Activated B cell treated with CpG ODN at 0.5 μM for 24 hours (primary cell): Measurements from ENCODE around the gene SIX5. TPM values are rescaled to one million over a fixed set of nuclear protein-coding genes. Genes with fewer than 3 reads are reported as not detected.

Experiments
- ATAC-seq: fragments of 200-7000 bp; cut with Tn5 transposase; one replicate; pipeline ENCODE4 v1.10.0; 2021; ENCODE audit warnings: low read depth, mild to moderate bottlenecking, moderate library complexity
- CTCF ChIA-PET: fragments of 350-600 bp; sonication (Branson Sonifier 250); formaldehyde crosslinking; loops from one replicate; lab custom pipeline; 2021; ENCODE audit warnings: antibody characterized with exemption; lab: Charles Lee
- POLR2A ChIA-PET: fragments of 350-600 bp; sonication (Branson Sonifier 250); formaldehyde crosslinking; loops from one replicate; lab custom pipeline; 2021; ENCODE audit warnings: antibody characterized with exemption; lab: Charles Lee
- DNase-seq: peaks from one replicate; pipeline ENCODE4 v3.0.0; 2022
- H3K27ac Mint-ChIP-seq: one replicate; pipeline ENCODE4 v1.8.0; 2020; ENCODE audit warnings: mixed read lengths
- H3K27me3 Mint-ChIP-seq: one replicate; pipeline ENCODE4 v1.8.0; 2021; ENCODE audit warnings: mixed read lengths
- H3K36me3 Mint-ChIP-seq: one replicate; pipeline ENCODE4 v1.8.0; 2021; ENCODE audit warnings: low read depth, mixed read lengths
- H3K4me1 Mint-ChIP-seq: one replicate; pipeline ENCODE4 v1.8.0; 2021; ENCODE audit warnings: mixed read lengths
- H3K4me3 Mint-ChIP-seq: one replicate; pipeline ENCODE4 v1.8.0; 2020; ENCODE audit warnings: mild to moderate bottlenecking, mixed read lengths
- H3K9me3 Mint-ChIP-seq: one replicate; pipeline ENCODE4 v1.8.0; 2020; ENCODE audit warnings: mixed read lengths
- CTCF ChIP-seq: fragments of 200-600 bp; IDR thresholded peaks from one replicate; pipeline ENCODE4 v1.8.0; 2022; ENCODE audit warnings: antibody characterized with exemption, mild to moderate bottlenecking
- intact Hi-C: fragments of 100-400 bp; cut with micrococcal nuclease; formaldehyde crosslinking; loops from one replicate; pipeline ENCODE4 v1.15.1; 2024
- total RNA-seq: library from RNA; stranded (reverse); gene quantifications from 2 replicates; pipeline ENCODE4 v1.2.3, GENCODE V29; 2022

SIX5 gene
- 1.2 and 1.9 TPM in 2 replicates for total RNA-seq

DNA sequence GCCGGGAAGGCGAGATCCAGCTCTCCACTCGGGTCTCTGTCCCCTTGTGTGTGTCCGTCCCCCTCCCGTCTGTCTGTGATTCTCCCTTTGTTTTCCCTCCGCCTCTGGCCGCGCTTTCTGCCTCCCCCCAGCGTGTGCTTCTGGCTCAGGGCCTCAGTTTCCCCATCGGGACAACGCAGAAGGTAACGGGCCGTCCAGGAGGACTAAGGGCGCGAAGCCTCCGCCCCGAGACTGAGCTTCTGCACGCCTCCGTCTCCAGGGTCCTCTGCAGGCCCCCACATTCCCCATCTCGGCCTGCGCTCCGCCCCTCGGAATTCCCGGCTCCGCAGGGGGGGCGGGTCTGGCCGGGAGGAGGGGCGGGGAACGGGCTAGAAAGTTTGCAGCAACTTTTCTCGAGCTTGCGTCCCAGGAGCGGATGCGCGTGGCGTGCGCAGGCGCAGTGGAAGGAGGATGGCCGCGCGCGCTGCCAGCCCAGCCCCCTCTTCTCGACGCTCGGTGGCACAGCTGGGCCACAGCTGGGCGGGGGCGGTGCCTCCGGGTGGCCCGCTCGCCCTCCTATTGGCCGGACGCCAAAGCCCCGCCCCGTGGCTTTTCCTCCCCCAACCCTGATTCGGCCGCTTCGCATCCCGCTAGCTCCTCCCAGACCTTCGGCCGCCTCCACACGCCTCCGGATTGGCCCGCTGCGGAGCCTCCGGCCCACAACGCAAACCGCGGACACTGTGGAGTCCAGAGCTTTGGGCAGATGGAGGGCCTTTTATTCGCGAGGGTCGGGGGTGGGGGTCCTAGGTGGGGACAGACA, at the start of gene SIX5:
Gene SIX5 (minus strand): TSS at position 269 of the 799 bp plus-strand sequence. CDS start 408 bp downstream, outside the sequence.
- CTCF ChIA-PET: interaction anchor here (0.6 to 7.1 kb wide), 18 partner anchors 10 to 856 kb away, joined by 3 to 172 read pairs (median 4); partner anchors contain the start of genes FBXO46, PTGIR and QPCTL
- Mint-ChIP-seq H3K9me3 (no peaks in the 10 kb centered on the region), H3K4me3 (peak within 1 kb of the TSS; percentile 89), H3K4me1 (peaks cover 19% of the 10 kb centered on the region), H3K27ac (peak within 1 kb of the TSS; percentile 88), H3K36me3 (no peaks in the 10 kb centered on the region), H3K27me3 (peaks cover 3% of the 10 kb centered on the region)
- intact Hi-C loops: loop anchor here (1.0 to 2.0 kb wide), 4 partner anchors 52 to 248 kb away; partner anchors contain the start of gene SYMPK
- ATAC-seq (peak; percentile 72), DNase-seq (peak; percentile 95)
- TF ChIP-seq CTCF: no peak
- POLR2A ChIA-PET: interaction anchor here (0.6 to 3.4 kb wide), 30 partner anchors 9 to 1344 kb away, joined by 3 to 46 read pairs (median 6); partner anchors contain the start of genes CCDC61, DMPK, DMWD and FBXO46

GRCh38 chr19:45817725-45818301, 48.8 kb upstream of the SIX5 start:
- Mint-ChIP-seq H3K9me3 (no peaks in the 10 kb centered on the region), H3K4me3 (no peak overlapping the region), H3K27me3 (no peaks in the 10 kb centered on the region), H3K4me1 (peaks cover 9% of the 10 kb centered on the region), H3K36me3 (peaks cover 33% of the 10 kb centered on the region), H3K27ac (no peak overlapping the region)
- no peak for DNase-seq
- no peak for ATAC-seq
- intact Hi-C loops: loop anchor here (1.0 to 5.0 kb wide), 7 partner anchors 44 to 449 kb away; no protein-coding TSS in a partner anchor
- POLR2A ChIA-PET: interaction anchor here (1.9 kb wide), 1 partner anchor 68 kb away, joined by 7 read pairs; the partner anchor contains the start of gene IRF2BP1
- no peak for TF ChIP-seq CTCF
- CTCF ChIA-PET: interaction anchor here (1.2 to 2.2 kb wide), 4 partner anchors 18 to 67 kb away, joined by 3 to 9 read pairs (median 4); no protein-coding TSS in a partner anchor

DNA sequence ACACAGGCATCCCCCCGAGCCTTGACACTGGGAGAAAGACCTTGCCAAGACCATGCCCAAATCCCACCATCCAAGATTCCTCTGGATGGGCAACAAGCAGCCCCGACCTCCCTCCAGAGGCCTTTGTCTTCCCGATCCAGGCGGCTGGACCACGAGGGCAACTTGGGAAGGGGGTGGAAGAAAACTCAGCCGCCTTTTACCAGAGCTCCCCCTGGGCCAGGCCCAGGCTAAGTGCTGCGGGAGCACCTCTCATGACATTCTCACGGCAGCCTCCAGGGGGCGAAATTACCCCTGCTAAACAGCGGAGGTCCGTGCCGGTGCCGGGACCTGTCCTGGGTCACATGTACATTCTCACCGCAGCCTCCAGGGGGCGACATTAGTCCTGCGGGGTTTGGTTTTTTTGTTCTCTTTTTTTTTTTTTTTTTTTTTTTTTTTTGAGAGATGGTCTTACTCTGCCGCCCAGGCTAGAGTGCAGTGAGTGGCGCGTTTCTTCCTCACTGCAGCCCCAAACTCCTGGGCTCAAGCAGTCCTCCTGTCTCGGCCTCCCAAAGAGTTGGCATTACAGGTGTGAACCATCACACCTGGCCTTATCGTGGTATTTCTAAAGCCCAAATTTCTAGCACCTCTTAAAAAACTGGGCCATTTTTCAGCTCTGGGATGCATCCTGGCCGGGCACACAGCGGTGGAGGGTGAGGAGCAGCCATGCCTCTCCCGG, 48.1 kb upstream of the SIX5 start:
- Mint-ChIP-seq H3K27ac (peak overlapping the region; percentile 68), H3K4me1 (peaks cover 9% of the 10 kb centered on the region), H3K4me3 (no peak overlapping the region), H3K27me3 (no peaks in the 10 kb centered on the region), H3K9me3 (no peaks in the 10 kb centered on the region), H3K36me3 (peaks cover 27% of the 10 kb centered on the region)
- TF ChIP-seq CTCF: peak; percentile 65
- ATAC-seq (peak; percentile 100), DNase-seq (peak; percentile 94)
- POLR2A ChIA-PET: interaction anchor here (0.5 to 1.9 kb wide), 6 partner anchors 30 to 815 kb away, joined by 3 to 7 read pairs (median 3); partner anchors contain the start of genes IRF2BP1 and MYPOP
- CTCF ChIA-PET: interaction anchor here (0.6 to 2.2 kb wide), 9 partner anchors 11 to 85 kb away, joined by 3 to 9 read pairs (median 4); partner anchors contain the start of gene MYPOP
- intact Hi-C loops: loop anchor here (1.0 to 5.0 kb wide), 7 partner anchors 45 to 450 kb away; no protein-coding TSS in a partner anchor

DNA sequence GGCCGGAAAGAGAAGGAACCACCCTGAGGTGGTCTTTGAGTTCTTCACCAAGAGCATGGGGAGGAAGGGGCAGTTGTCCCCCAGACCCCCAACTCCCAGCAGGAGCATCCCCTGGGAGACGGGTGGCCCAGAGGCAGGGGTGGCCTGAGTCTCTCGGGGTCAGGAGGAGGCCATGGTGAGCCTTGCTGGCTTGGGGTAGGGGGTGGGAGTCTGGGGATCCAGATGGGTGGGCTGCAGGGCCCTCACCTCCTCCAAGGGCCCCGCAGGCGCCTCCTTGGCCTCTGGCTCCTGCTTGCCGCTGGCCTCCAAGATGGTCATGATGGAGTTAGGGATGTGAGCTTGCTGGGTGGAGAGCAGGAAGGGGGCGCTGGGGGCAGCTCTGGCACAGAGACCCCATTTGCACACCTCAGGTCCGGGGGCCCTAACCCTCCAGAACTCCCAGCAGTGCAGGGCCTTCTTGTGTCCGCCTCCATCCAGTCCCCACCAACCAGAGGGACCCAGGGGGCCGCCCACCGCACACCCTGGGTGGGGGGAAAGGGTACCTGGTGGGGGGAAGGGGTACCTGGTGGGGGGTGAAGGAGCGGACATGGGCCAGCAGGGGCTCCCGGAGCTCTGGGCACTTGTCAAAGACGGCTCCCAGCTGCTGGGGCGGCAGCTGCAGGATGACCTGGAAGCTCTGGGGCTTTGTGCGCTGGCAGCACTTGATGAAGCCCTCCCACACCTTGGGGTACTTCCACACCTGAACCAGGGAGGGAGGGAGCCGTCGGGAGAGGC, 47.4 kb upstream of the SIX5 start:
- Mint-ChIP-seq H3K27ac (no peak overlapping the region), H3K36me3 (peaks cover 21% of the 10 kb centered on the region), H3K4me1 (peaks cover 9% of the 10 kb centered on the region), H3K4me3 (no peak overlapping the region), H3K9me3 (no peaks in the 10 kb centered on the region), H3K27me3 (no peaks in the 10 kb centered on the region)
- intact Hi-C loops: loop anchor here (1.0 to 5.0 kb wide), 7 partner anchors 46 to 451 kb away; no protein-coding TSS in a partner anchor
- DNase-seq: no peak
- no peak for TF ChIP-seq CTCF
- POLR2A ChIA-PET: interaction anchor here (0.6 to 1.0 kb wide), 6 partner anchors 42 to 814 kb away, joined by 3 to 9 read pairs (median 3); partner anchors contain the start of gene MYPOP
- ATAC-seq: no peak
- CTCF ChIA-PET: interaction anchor here (0.6 to 2.2 kb wide), 8 partner anchors 12 to 86 kb away, joined by 3 to 9 read pairs (median 4); partner anchors contain the start of gene MYPOP
